Gastroesophageal sphincter (tissue), 4 donors: ENCODE data around the gene NRROS. TPM values are rescaled to one million over a fixed set of nuclear protein-coding genes. Genes with fewer than 3 reads are reported as not detected.
"Not testable (repeated sequence)": the region's sequence is repeated elsewhere in the genome, so short reads cannot be mapped to it uniquely, and the experiment has no call there.

Source experiments
- ATAC-seq: fragments of 150-250 bp; one replicate; pipeline ENCODE4 v1.9.1; 2016; ENCODE audit warnings: mild to moderate bottlenecking, moderate library complexity
- H3K27ac ChIP-seq, 4 donors: fragments of 200-600 bp; sonication (generic) in 3 of 4; 1 replicate in 3 of 4; 2 replicates in 1 of 4; pipeline ENCODE4 v1.5.1; 2016 to 2019
- H3K27me3 ChIP-seq: fragments of 200-600 bp; sonication (generic); one replicate; pipeline ENCODE4 v1.5.1; 2019
- H3K36me3 ChIP-seq, 2 donors: fragments of 200-600 bp; sonication (generic); one replicate each; pipeline ENCODE4 v1.5.1; 2019; ENCODE audit warnings: control low read depth in 1 of 2
- H3K4me1 ChIP-seq, 3 donors: fragments of 200-600 bp; sonication (generic); 1 replicate in 2 of 3; 2 replicates in 1 of 3; pipeline ENCODE4 v1.5.1; 2016 to 2019; ENCODE audit warnings: control low read depth in 2 of 3
- H3K4me3 ChIP-seq, 2 donors: fragments of 200-600 bp; sonication (generic); one replicate each; pipeline ENCODE4 v1.5.1; 2019; ENCODE audit warnings: mild to moderate bottlenecking in 1 of 2, moderate library complexity in 1 of 2
- H3K9me3 ChIP-seq, 3 donors: fragments of 200-600 bp; sonication (generic); one replicate each; pipeline ENCODE4 v1.5.1; 2017 to 2019; ENCODE audit warnings: control low read depth in 2 of 3
- CTCF ChIP-seq, 4 experiments: fragments of 200-600 bp in 2 of 4; fragments of 450-650 bp in 2 of 4; sonication (generic) in 1 of 4; IDR thresholded peaks; one replicate each; pipeline ENCODE4 v1.5.1; 2017 to 2019; ENCODE audit warnings: antibody characterized with exemption in 4 of 4, mild to moderate bottlenecking in 2 of 4, moderate library complexity in 2 of 4
- EP300 ChIP-seq: sonication (generic); formaldehyde crosslinking; IDR thresholded peaks from one replicate; pipeline ENCODE4 v1.6.1; 2017; ENCODE audit warnings: antibody characterized with exemption, mild to moderate bottlenecking
- POLR2A ChIP-seq, 2 donors: fragments of 450-650 bp; IDR thresholded peaks; one replicate each; pipeline ENCODE4 v1.6.1; 2017; ENCODE audit warnings: antibody characterized with exemption in 2 of 2, mild to moderate bottlenecking in 2 of 2, moderate library complexity in 1 of 2
- POLR2AphosphoS5 ChIP-seq: sonication (generic); formaldehyde crosslinking; IDR thresholded peaks from one replicate; pipeline ENCODE4 v1.6.1; 2017; ENCODE audit warnings: antibody characterized with exemption
- WGBS, 2 donors: methylation state at CpG; one replicate each; pipeline ENCODE4 v1.1.5; 2018; ENCODE audit warnings: low coverage in 1 of 2; 5-methylcytosine and 5-hydroxymethylcytosine counted together
- total RNA-seq, 4 donors: library from RNA; depleted of rRNA; stranded (reverse); fragments of >200 nt; gene quantifications; one replicate each; pipeline ENCODE4 v1.1.0, GENCODE V29; 2016

Gene NRROS
- total RNA-seq, 4 donors from 2014 or later = 6.6 to 14.2 (median 8.4) TPM

GRCh38 chr3:196619223-196619622, 20.3 kb upstream of the NRROS start:
- Histone ChIP-seq H3K4me1 (peaks cover 7 to 53% (median 19%) of the 10 kb centered on the region in 3 donors), H3K27me3 (no peaks in the 10 kb centered on the region), H3K36me3 (no peaks in the 10 kb centered on the region), H3K9me3 (no peaks in the 10 kb centered on the region), H3K27ac (peak overlapping the region; percentile 73 to 88 (median 83)), H3K4me3 (no peak overlapping the region)
- peak; percentile 43 for ATAC-seq
- TF ChIP-seq POLR2AphosphoS5 (peak; percentile 32), CTCF (IDR thresholded peaks at IDR 0.05) (no peak)
- whole genome bisulfite sequencing, 2 donors = 8 to 11% methylated on average over 5 of the region's 5 CpGs

GRCh38 chr3:196619627-196620026, 19.9 kb upstream of the NRROS start:
- H3K27me3 ChIP-seq, H3K4me3 ChIP-seq, H3K9me3 ChIP-seq, H3K36me3 ChIP-seq, ATAC-seq: not testable (repeated sequence)
- no CpG with 5 or more reads among the region's 5 CpGs for WGBS, 2 donors
- peak overlapping the region; percentile 81 to 91 (median 89) for H3K27ac ChIP-seq
- peaks cover 7 to 57% (median 19%) of the 10 kb centered on the region in 3 donors for H3K4me1 ChIP-seq

GRCh38 chr3:196620161-196620604, 19.3 kb upstream of the NRROS start:
- peak overlapping the region; percentile 81 to 91 (median 89) for H3K27ac ChIP-seq
- H3K27me3 ChIP-seq = no peaks in the 10 kb centered on the region
- H3K9me3 ChIP-seq = no peaks in the 10 kb centered on the region
- peak; percentile 56 for ATAC-seq
- no peak overlapping the region for H3K4me3 ChIP-seq
- no peak for TF ChIP-seq POLR2AphosphoS5
- no peak for TF ChIP-seq POLR2A (IDR thresholded peaks at IDR 0.05)
- peaks cover 7 to 63% (median 19%) of the 10 kb centered on the region in 3 donors for H3K4me1 ChIP-seq
- WGBS, 2 donors = 9 to 45% methylated on average over 7 to 10 of the region's 10 CpGs
- H3K36me3 ChIP-seq = no peaks in the 10 kb centered on the region

GRCh38 chr3:196620684-196621083, 18.8 kb upstream of the NRROS start:
- no peak for ATAC-seq
- Histone ChIP-seq H3K27me3 (no peaks in the 10 kb centered on the region), H3K4me3 (no peak overlapping the region), H3K36me3 (no peaks in the 10 kb centered on the region), H3K4me1 (peaks cover 7 to 68% (median 19%) of the 10 kb centered on the region in 3 donors), H3K27ac (peak overlapping the region; percentile 81 to 91 (median 89)), H3K9me3 (no peaks in the 10 kb centered on the region)
- WGBS, 2 donors = 22 to 44% methylated on average over 1 to 2 of the region's 2 CpGs
- TF ChIP-seq CTCF (IDR thresholded peaks at IDR 0.05) (no peak), POLR2AphosphoS5 (peak; percentile 64)

GRCh38 chr3:196621611-196622010, 17.9 kb upstream of the NRROS start:
- no peaks in the 10 kb centered on the region for H3K27me3 ChIP-seq
- no peak overlapping the region for H3K4me3 ChIP-seq
- TF ChIP-seq EP300 (no peak), CTCF (IDR thresholded peaks at IDR 0.05) (no peak), POLR2A (IDR thresholded peaks at IDR 0.05) (no peak), POLR2AphosphoS5 (no peak)
- no peak for ATAC-seq
- H3K27ac ChIP-seq = peak overlapping the region in 3 of 4 donors; percentile 81 to 90 (median 88)
- H3K36me3 ChIP-seq = no peaks in the 10 kb centered on the region
- H3K4me1 ChIP-seq = peaks cover 7 to 71% (median 19%) of the 10 kb centered on the region in 3 donors
- no peaks in the 10 kb centered on the region for H3K9me3 ChIP-seq
- WGBS, 2 donors = 84 to 93% methylated on average over 6 to 9 of the region's 10 CpGs

- H3K27me3 ChIP-seq = no peaks in the 10 kb centered on the region
- TF ChIP-seq CTCF (IDR thresholded peaks at IDR 0.05) = no peak
- peak; percentile 60 for TF ChIP-seq EP300
- no peak for TF ChIP-seq POLR2A (IDR thresholded peaks at IDR 0.05)
- peak; percentile 50 for TF ChIP-seq POLR2AphosphoS5
- WGBS, 2 donors = 63 to 65% methylated on average over 12 of the region's 12 CpGs
- no peak overlapping the region for H3K4me3 ChIP-seq
- H3K4me1 ChIP-seq = peaks cover 7 to 51% (median 16%) of the 10 kb centered on the region in 3 donors
- H3K36me3 ChIP-seq = no peaks in the 10 kb centered on the region
- ATAC-seq = peak; percentile 58
- H3K27ac ChIP-seq = peak overlapping the region; percentile 32 to 82 (median 74)
- no peaks in the 10 kb centered on the region for H3K9me3 ChIP-seq
These were observed 15.3 kb upstream of the NRROS start for GRCh38 chr3:196624067-196624790.
